GM23338 (cell line): ENCODE data around the gene TTYH3. TPM values are rescaled to one million over a fixed set of nuclear protein-coding genes. Genes with fewer than 3 reads are reported as not detected.

Experiments used
- ATAC-seq: fragments of 200-7000 bp; cut with Tn5 transposase; 3 replicates; pipeline ENCODE4 v1.9.1; 2020
- DNase-seq: peaks from one replicate; pipeline ENCODE4 v3.0.0-alpha.2; 2015; ENCODE audit warnings: low spot score
- H2AFZ ChIP-seq: fragments of 200-600 bp; sonication (generic); 2 replicates; pipeline ENCODE4 v1.8.0; 2016; ENCODE audit warnings: antibody characterized with exemption, mild to moderate bottlenecking, moderate library complexity
- H3F3A ChIP-seq: fragments of 200-600 bp; sonication (generic); replicated peaks from 2 replicates; pipeline ENCODE4 v1.8.0; 2017; ENCODE audit warnings: antibody characterized with exemption, mixed run types, low read depth
- H3K27ac ChIP-seq: fragments of 200-600 bp; sonication (generic); 2 replicates; pipeline ENCODE4 v1.6.1; 2016; ENCODE audit warnings: low read depth
- H3K27me3 ChIP-seq: fragments of 200-600 bp; sonication (generic); 2 replicates; pipeline ENCODE4 v1.8.0; 2016; ENCODE audit warnings: mild to moderate bottlenecking, mixed run types, moderate library complexity; ENCODE audit not compliant: insufficient read depth
- H3K36me3 ChIP-seq: fragments of 200-600 bp; sonication (generic); 2 replicates; pipeline ENCODE4 v1.8.0; 2016; ENCODE audit warnings: mild to moderate bottlenecking; ENCODE audit not compliant: insufficient read depth
- H3K4me1 ChIP-seq: fragments of 200-600 bp; sonication (generic); 2 replicates; pipeline ENCODE4 v1.8.0; 2016; ENCODE audit warnings: mild to moderate bottlenecking, moderate library complexity; ENCODE audit not compliant: insufficient read depth
- H3K4me2 ChIP-seq: fragments of 200-600 bp; sonication (generic); 2 replicates; pipeline ENCODE4 v1.7.1; 2017; ENCODE audit warnings: mixed run types
- H3K4me3 ChIP-seq: fragments of 200-600 bp; sonication (generic); 2 replicates; pipeline ENCODE4 v1.6.1; 2016; ENCODE audit warnings: mixed run types
- H3K79me2 ChIP-seq: fragments of 200-600 bp; sonication (generic); replicated peaks from 2 replicates; pipeline ENCODE4 v1.8.0; 2017; ENCODE audit warnings: mild to moderate bottlenecking; ENCODE audit not compliant: insufficient read depth
- H3K9me2 ChIP-seq: fragments of 200-600 bp; sonication (generic); 2 replicates; pipeline ENCODE4 v1.8.0; 2017; ENCODE audit not compliant: insufficient read depth
- H4K20me1 ChIP-seq: fragments of 200-600 bp; sonication (generic); replicated peaks from 2 replicates; pipeline ENCODE4 v1.8.0; 2017; ENCODE audit warnings: mild to moderate bottlenecking; ENCODE audit not compliant: insufficient read depth
- H3K27ac Mint-ChIP-seq: 2 replicates; pipeline ENCODE4 v1.8.0; 2020; ENCODE audit warnings: inconsistent platforms, mild to moderate bottlenecking, moderate library complexity, mixed read lengths
- H3K27me3 Mint-ChIP-seq: 3 replicates; pipeline ENCODE4 v1.8.0; 2022; ENCODE audit warnings: low read depth, mild to moderate bottlenecking, moderate library complexity, mixed read lengths, inconsistent platforms; ENCODE audit not compliant: insufficient read depth, poor library complexity
- H3K36me3 Mint-ChIP-seq: 3 replicates; pipeline ENCODE4 v1.8.0; 2021; ENCODE audit warnings: low read depth, mild to moderate bottlenecking, inconsistent platforms, moderate library complexity, mixed read lengths
- H3K4me1 Mint-ChIP-seq: 3 replicates; pipeline ENCODE4 v1.8.0; 2020; ENCODE audit warnings: mild to moderate bottlenecking, inconsistent platforms, mixed read lengths
- H3K4me3 Mint-ChIP-seq: 3 replicates; pipeline ENCODE4 v1.8.0; 2021; ENCODE audit warnings: moderate library complexity, mild to moderate bottlenecking, inconsistent platforms, mixed read lengths
- H3K9me3 Mint-ChIP-seq: 3 replicates; pipeline ENCODE4 v1.8.0; 2020; ENCODE audit warnings: moderate library complexity, mild to moderate bottlenecking, inconsistent platforms, mixed read lengths
- CREB1 ChIP-seq: fragments of 250-450 bp; sonication (Bioruptor Pico); IDR thresholded peaks from 2 replicates; pipeline ENCODE4 v1.5.0; 2020; ENCODE audit warnings: low read depth, mild to moderate bottlenecking, moderate library complexity
- CTCF ChIP-seq, 2 experiments: fragments of 200-600 bp in 1 of 2; sonication (generic) in 1 of 2; conservative IDR thresholded peaks; 2 replicates each; pipeline versions ENCODE4 v1.5.1 to v1.6.1; 2016 to 2017; ENCODE audit warnings: antibody characterized with exemption in 2 of 2, low read depth in 2 of 2, mild to moderate bottlenecking in 2 of 2, moderate library complexity in 1 of 2
- ETS1 ChIP-seq: IDR thresholded peaks from 2 replicates; pipeline ENCODE4 v1.6.1; 2016; ENCODE audit warnings: antibody characterized with exemption
- EZH2 ChIP-seq: fragments of 200-600 bp; sonication (generic); IDR thresholded peaks from one replicate; pipeline ENCODE4 v1.8.0; 2017; ENCODE audit warnings: antibody characterized with exemption, mild to moderate bottlenecking, low read depth; ENCODE audit not compliant: unreplicated experiment
- EZH2phosphoT487 ChIP-seq: fragments of 200-600 bp; sonication (generic); IDR thresholded peaks from one replicate; pipeline ENCODE4 v1.8.1; 2018; ENCODE audit warnings: antibody characterized with exemption; ENCODE audit not compliant: unreplicated experiment
- JUNB ChIP-seq: IDR thresholded peaks from one replicate; pipeline ENCODE4 v1.6.1; 2016; ENCODE audit warnings: antibody characterized with exemption; ENCODE audit not compliant: unreplicated experiment
- NANOG ChIP-seq: IDR thresholded peaks from 2 replicates; pipeline ENCODE4 v1.6.1; 2016; ENCODE audit warnings: antibody characterized with exemption, borderline replicate concordance
- POLR2AphosphoS5 ChIP-seq: IDR thresholded peaks from 2 replicates; pipeline ENCODE4 v1.6.1; 2016; ENCODE audit warnings: antibody characterized with exemption, low read depth
- STAT1 ChIP-seq: IDR thresholded peaks from one replicate; pipeline ENCODE4 v1.6.1; 2016; ENCODE audit warnings: antibody characterized with exemption; ENCODE audit not compliant: unreplicated experiment
- ZNF114 ChIP-seq: fragments of 250-450 bp; sonication (Bioruptor Pico); IDR thresholded peaks from 2 replicates; pipeline ENCODE4 v1.5.0; 2020; ENCODE audit warnings: mild to moderate bottlenecking, moderate library complexity
- ZNF331 ChIP-seq: fragments of 250-450 bp; sonication (Bioruptor Pico); IDR thresholded peaks from 2 replicates; pipeline ENCODE4 v1.5.0; 2020; ENCODE audit warnings: low read depth, mild to moderate bottlenecking, moderate library complexity
- ZNF462 ChIP-seq: fragments of 250-450 bp; sonication (Bioruptor Pico); IDR thresholded peaks from 2 replicates; pipeline ENCODE4 v1.5.0; 2020; ENCODE audit warnings: mild to moderate bottlenecking, moderate library complexity
- polyA plus RNA-seq: library from polyadenylated mRNA; unstranded; fragments of >200 nt; fragmentation: Nextera tagmentation; extraction: Ambion mirVana; gene quantifications from 2 replicates; pipeline ENCODE4 v1.2.1, GENCODE V29; 2016
- total RNA-seq: library from RNA; depleted of rRNA; stranded (reverse); fragments of >200 nt; shearing (Covaris generic); gene quantifications from 2 replicates; pipeline ENCODE4 v1.2.3, GENCODE V29; 2014

TTYH3 gene
- total and polyA plus RNA-seq, 2 experiments from 2014 or later: 59.6 to 126 TPM

- no peak for ATAC-seq
- DNase-seq: no peak
- Mint-ChIP-seq H3K36me3 (peaks cover 3% of the 10 kb centered on the region; the same call in 1 of the 3 replicates), H3K4me1 (peaks cover 28% of the 10 kb centered on the region), H3K27ac (no peak overlapping the region), H3K27me3 (peaks cover 21% of the 10 kb centered on the region), H3K9me3 (no peaks in the 10 kb centered on the region), H3K4me3 (no peak overlapping the region)
- peaks cover 16% of the 10 kb centered on the region for H4K20me1 ChIP-seq
- H3F3A ChIP-seq: peaks cover 3% of the 10 kb centered on the region; the same call in 1 of the 2 replicates
- H2AFZ ChIP-seq: no peak overlapping the region
- H3K36me3 ChIP-seq: no peaks in the 10 kb centered on the region
- H3K4me2 ChIP-seq: no peak overlapping the region
- no peak overlapping the region for H3K4me3 ChIP-seq
- TF ChIP-seq POLR2AphosphoS5 (no peak), CREB1 (CRISPR knock-in tag) (no peak), JUNB (no peak), NANOG (no peak), CTCF (conservative IDR thresholded peaks at IDR 0.05; ENCODE audit: low read depth in 2 of 2) (no peak), EZH2phosphoT487 (no peak), EZH2 (no peak), ZNF331 (CRISPR knock-in tag) (no peak)
- H3K27ac ChIP-seq: no peak overlapping the region
- H3K4me1 ChIP-seq: peaks cover 14% of the 10 kb centered on the region; the same call in 1 of the 2 replicates
- H3K27me3 ChIP-seq: no peaks in the 10 kb centered on the region
- peaks cover 82% of the 10 kb centered on the region for H3K79me2 ChIP-seq
- H3K9me2 ChIP-seq: no peaks in the 10 kb centered on the region
Measured at GRCh38 chr7:2639181-2639681, 7.4 kb downstream of the TTYH3 start.

DNA sequence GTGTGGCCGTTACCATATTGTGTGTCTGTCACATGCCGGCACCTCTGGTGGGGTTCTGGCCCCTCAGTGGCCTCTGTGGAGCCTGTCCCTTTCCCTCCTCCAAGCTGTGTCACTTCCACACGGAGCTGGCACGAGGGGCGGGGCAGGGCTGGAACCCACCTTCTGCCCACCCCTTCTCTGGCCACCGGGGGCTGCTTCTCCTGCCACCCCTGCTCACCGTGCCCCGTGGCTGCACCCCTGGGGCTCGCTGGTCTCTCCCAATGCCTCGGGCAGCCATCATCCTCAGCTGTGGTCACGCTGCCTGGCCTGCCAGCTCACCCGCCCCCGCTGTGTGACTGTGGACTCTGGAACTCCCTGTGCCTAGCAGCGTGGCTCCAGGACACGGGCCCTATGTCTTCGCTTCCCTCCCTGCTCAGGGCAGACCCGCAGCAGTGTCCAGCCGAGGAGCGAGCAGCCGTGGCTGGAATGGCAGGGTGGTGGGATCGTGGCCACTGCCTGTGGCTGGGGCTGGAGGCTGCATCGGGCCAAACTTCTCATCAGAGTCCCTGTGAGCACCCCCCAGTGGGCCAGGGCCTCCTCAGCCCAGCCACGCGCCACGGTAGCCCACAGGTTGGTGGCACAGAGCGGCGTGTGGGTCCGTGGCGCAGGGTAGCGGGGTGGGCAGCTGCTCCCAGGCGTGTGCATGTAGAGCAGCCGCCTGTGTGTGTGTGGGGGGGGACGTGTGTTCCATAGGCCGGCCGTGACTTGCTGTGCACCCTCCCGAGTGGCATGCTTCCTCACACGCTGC, 8.1 kb downstream of the TTYH3 start:
- ATAC-seq (no peak), DNase-seq (no peak)
- Mint-ChIP-seq H3K9me3 (no peaks in the 10 kb centered on the region), H3K27ac (no peak overlapping the region), H3K36me3 (peaks cover 3% of the 10 kb centered on the region; the same call in 1 of the 3 replicates), H3K27me3 (peaks cover 20% of the 10 kb centered on the region), H3K4me3 (no peak overlapping the region), H3K4me1 (peaks cover 31% of the 10 kb centered on the region)
- Histone ChIP-seq H3K27me3 (no peaks in the 10 kb centered on the region), H3K36me3 (no peaks in the 10 kb centered on the region), H3F3A (peaks cover 4% of the 10 kb centered on the region; the same call in 1 of the 2 replicates), H3K4me1 (peaks cover 20% of the 10 kb centered on the region), H4K20me1 (peaks cover 16% of the 10 kb centered on the region), H3K27ac (no peak overlapping the region), H3K4me2 (no peak overlapping the region), H3K79me2 (peaks cover 79% of the 10 kb centered on the region), H3K4me3 (no peak overlapping the region), H3K9me2 (no peaks in the 10 kb centered on the region), H2AFZ (no peak overlapping the region)
- TF ChIP-seq STAT1 (no peak), CREB1 (CRISPR knock-in tag) (no peak), ZNF114 (CRISPR knock-in tag) (no peak), ETS1 (no peak), JUNB (no peak), ZNF462 (no peak), POLR2AphosphoS5 (no peak)
